Glutamatergic neuron (in vitro differentiated cells): ENCODE measurements around the gene POMGNT1. TPM values are rescaled to one million over a fixed set of nuclear protein-coding genes. Genes with fewer than 3 reads are reported as not detected.
A peak's percentile ranks its signal among the peaks of the same experiment; 100 is the strongest.

Source experiments
- DNase-seq: peaks from one replicate; pipeline ENCODE4 v3.0.0; 2022
- H3K27ac Mint-ChIP-seq: one replicate; pipeline ENCODE4 v1.8.0; 2020; ENCODE audit warnings: mild to moderate bottlenecking, mixed read lengths, inconsistent platforms; ENCODE audit not compliant: unreplicated experiment
- H3K27me3 Mint-ChIP-seq: one replicate; pipeline ENCODE4 v1.8.0; 2020; ENCODE audit warnings: mild to moderate bottlenecking, moderate library complexity, mixed read lengths, inconsistent platforms; ENCODE audit not compliant: unreplicated experiment
- H3K36me3 Mint-ChIP-seq: one replicate; pipeline ENCODE4 v1.8.0; 2020; ENCODE audit warnings: mild to moderate bottlenecking, mixed read lengths, inconsistent platforms; ENCODE audit not compliant: unreplicated experiment
- H3K4me1 Mint-ChIP-seq: one replicate; pipeline ENCODE4 v1.8.0; 2020; ENCODE audit warnings: mild to moderate bottlenecking, low read depth, mixed read lengths, inconsistent platforms; ENCODE audit not compliant: unreplicated experiment
- H3K4me3 Mint-ChIP-seq: one replicate; pipeline ENCODE4 v1.8.0; 2020; ENCODE audit warnings: mild to moderate bottlenecking, mixed read lengths, inconsistent platforms; ENCODE audit not compliant: unreplicated experiment
- H3K9me3 Mint-ChIP-seq: one replicate; pipeline ENCODE4 v1.8.0; 2020; ENCODE audit warnings: mild to moderate bottlenecking, moderate library complexity, mixed read lengths, inconsistent platforms; ENCODE audit not compliant: unreplicated experiment
- CTCF ChIP-seq: fragments of 200-600 bp; sonication (generic); IDR thresholded peaks from one replicate; pipeline ENCODE4 v1.5.0; 2021; ENCODE audit not compliant: partially characterized antibody, unreplicated experiment
- total RNA-seq: library from RNA; stranded (reverse); fragmentation: NEBNext Ultra II Directional; extraction: Animal tissue kit (Norgen Biotek cat#: 25700); gene quantifications from one replicate; pipeline ENCODE4 v1.2.1, GENCODE V29; 2021; ENCODE audit not compliant: unreplicated experiment

POMGNT1 gene
- total RNA-seq, 1 donor from 2014 or later = 70.2 TPM

GRCh38 chr1:46179138-46180081, 18.8 kb downstream of the POMGNT1 start:
- Mint-ChIP-seq H3K4me3 (no peak overlapping the region), H3K4me1 (peaks cover 8% of the 10 kb centered on the region), H3K27me3 (peaks cover 3% of the 10 kb centered on the region), H3K36me3 (no peaks in the 10 kb centered on the region), H3K27ac (no peak overlapping the region), H3K9me3 (peaks cover 4% of the 10 kb centered on the region)
- peak; percentile 80 for DNase-seq
- peak; percentile 72 for TF ChIP-seq CTCF

GRCh38 chr1:46176211-46176865, 21.9 kb downstream of the POMGNT1 start, which contains the start of gene P3R3URF:
Gene P3R3URF, minus strand, starts transcription at chr1:46176488. Its CDS starts 17 bp downstream, at chr1:46176471.
- peaks cover 5% of the 10 kb centered on the region for H3K4me1 Mint-ChIP-seq
- no peak within 1 kb of the TSS for H3K27ac Mint-ChIP-seq
- DNase-seq = no peak
- H3K9me3 Mint-ChIP-seq = peaks cover 3% of the 10 kb centered on the region
- TF ChIP-seq CTCF = no peak
- H3K36me3 Mint-ChIP-seq = no peaks in the 10 kb centered on the region
- peaks cover 5% of the 10 kb centered on the region for H3K27me3 Mint-ChIP-seq
- no peak within 1 kb of the TSS for H3K4me3 Mint-ChIP-seq

DNA sequence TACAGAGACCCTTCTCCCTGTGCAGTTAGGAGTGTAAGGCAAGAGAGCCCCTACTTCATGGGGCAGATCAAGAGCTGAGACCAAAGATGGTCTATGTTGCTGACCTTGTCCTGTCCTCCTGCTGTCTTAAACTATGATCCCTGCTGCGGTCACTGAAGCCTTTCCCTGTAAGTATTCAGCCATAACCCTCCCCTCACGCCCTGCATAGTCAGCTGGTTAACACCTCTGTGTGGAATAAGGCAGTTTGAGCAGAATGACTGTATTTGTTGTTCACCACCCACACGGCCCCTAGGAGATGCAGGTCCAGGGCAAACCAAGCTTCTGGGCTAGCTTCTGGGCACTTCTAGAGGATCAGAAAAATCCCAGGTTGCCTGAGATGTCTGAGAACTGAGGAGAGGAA, 23.0 kb downstream of the POMGNT1 start:
- DNase-seq = no peak
- H3K27me3 Mint-ChIP-seq = peaks cover 5% of the 10 kb centered on the region
- H3K36me3 Mint-ChIP-seq = no peaks in the 10 kb centered on the region
- H3K4me3 Mint-ChIP-seq = no peak overlapping the region
- H3K4me1 Mint-ChIP-seq = peaks cover 2% of the 10 kb centered on the region
- H3K27ac Mint-ChIP-seq = no peak overlapping the region
- no peak for TF ChIP-seq CTCF
- H3K9me3 Mint-ChIP-seq = peaks cover 2% of the 10 kb centered on the region

DNA sequence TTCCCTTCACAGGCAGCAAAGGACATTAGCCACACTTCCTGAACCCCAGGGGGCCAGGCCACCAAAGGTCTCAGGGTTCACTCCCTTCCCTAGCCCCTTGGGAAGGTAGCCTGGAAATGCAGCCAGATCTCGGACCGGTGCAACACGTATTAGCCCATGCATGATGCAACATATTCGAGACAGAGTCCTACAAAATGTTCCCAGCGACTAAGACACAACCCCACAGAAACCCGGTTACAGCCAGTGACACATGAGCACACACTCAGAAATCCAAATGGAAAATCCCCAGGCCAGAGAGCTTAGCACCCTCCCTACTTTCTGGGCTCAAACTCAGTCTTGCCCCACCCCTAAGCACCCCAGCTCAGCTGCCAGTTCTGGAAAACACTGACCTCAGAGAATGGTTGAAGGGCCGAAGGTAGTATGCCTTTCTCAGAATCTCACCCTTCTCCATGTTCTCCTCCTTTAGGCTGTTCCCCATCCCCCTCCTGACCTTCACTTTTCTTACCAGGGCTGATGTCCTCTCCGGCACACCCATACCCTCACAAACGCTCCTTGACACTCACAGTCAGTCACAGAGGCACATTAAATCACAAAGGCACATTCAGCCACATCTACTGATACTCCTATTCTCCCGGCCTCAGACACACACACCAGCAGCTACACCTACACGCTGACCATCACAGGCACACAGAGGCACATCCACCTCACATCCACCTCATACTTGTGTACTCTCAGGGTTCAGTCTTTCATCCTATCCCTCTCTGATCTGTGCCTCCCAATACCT, 23.6 kb downstream of the POMGNT1 start, which contains the start of gene TSPAN1:
TSS of gene TSPAN1 (plus strand) at position 640 of the 784 bp plus-strand sequence. CDS start 6,021 bp downstream, outside the sequence.
- Mint-ChIP-seq H3K27ac (no peak within 1 kb of the TSS), H3K4me3 (no peak within 1 kb of the TSS)
- TF ChIP-seq CTCF = no peak

More for the DNA sequence above, 23.6 kb downstream of the POMGNT1 start, which contains the start of gene TSPAN1:
- Mint-ChIP-seq H3K36me3 (no peaks in the 10 kb centered on the region), H3K9me3 (peaks cover 2% of the 10 kb centered on the region), H3K27me3 (peaks cover 7% of the 10 kb centered on the region), H3K4me1 (peaks cover 2% of the 10 kb centered on the region)
- no peak for DNase-seq
